CD4-positive, alpha-beta memory T cell (primary cell): ENCODE measurements around the gene TUBB6. TPM values are rescaled to one million over a fixed set of nuclear protein-coding genes. Genes with fewer than 3 reads are reported as not detected.

Source experiments
- CTCF ChIA-PET: fragments of 350-600 bp; sonication (Branson Sonifier 250); formaldehyde crosslinking; loops from one replicate; lab custom pipeline; 2021; ENCODE audit warnings: inconsistent platforms; ENCODE audit not compliant: partially characterized antibody; lab: Charles Lee
- POLR2A ChIA-PET: fragments of 350-600 bp; sonication (Branson Sonifier 250); formaldehyde crosslinking; loops from one replicate; lab custom pipeline; 2021; ENCODE audit not compliant: partially characterized antibody; lab: Charles Lee
- DNase-seq, 5 donors: peaks; one replicate each; pipeline versions ENCODE4 v3.0.0 to v3.0.0-alpha.2; 2020 to 2022; ENCODE audit warnings: mixed read lengths in 1 of 5
- H3K27ac ChIP-seq: one replicate; pipeline ENCODE4 v1.7.0; 2013; ENCODE audit warnings: low read depth, low read length
- H3K27me3 ChIP-seq: 2 replicates; pipeline ENCODE4 v1.7.0; 2013; ENCODE audit warnings: mild to moderate bottlenecking, low read length, moderate library complexity; ENCODE audit not compliant: insufficient read depth
- H3K36me3 ChIP-seq: 2 replicates; pipeline ENCODE4 v1.7.0; 2013; ENCODE audit warnings: mild to moderate bottlenecking, low read length, moderate library complexity; ENCODE audit not compliant: insufficient read depth
- H3K4me1 ChIP-seq: 2 replicates; pipeline ENCODE4 v1.7.0; 2013; ENCODE audit warnings: mild to moderate bottlenecking, low read length, moderate library complexity; ENCODE audit not compliant: insufficient read depth
- H3K4me3 ChIP-seq, 2 donors: one replicate each; pipeline ENCODE4 v1.7.0; 2013; ENCODE audit warnings: low read length in 2 of 2, mild to moderate bottlenecking in 1 of 2
- H3K9me3 ChIP-seq, 2 donors: one replicate each; pipeline ENCODE4 v1.7.0; 2013; ENCODE audit warnings: low read length in 2 of 2, control low read depth in 1 of 2; ENCODE audit not compliant: control insufficient read depth in 1 of 2
- H3K27ac Mint-ChIP-seq, 7 donors: one replicate each; pipeline ENCODE4 v1.8.0; 2020 to 2021; ENCODE audit warnings: mixed read lengths in 7 of 7, mild to moderate bottlenecking in 6 of 7, inconsistent platforms in 3 of 7, moderate library complexity in 3 of 7
- H3K27me3 Mint-ChIP-seq, 2 donors: one replicate each; pipeline ENCODE4 v1.8.0; 2020 to 2021; ENCODE audit warnings: mixed read lengths in 2 of 2
- H3K36me3 Mint-ChIP-seq, 2 donors: one replicate each; pipeline ENCODE4 v1.8.0; 2020 to 2021; ENCODE audit warnings: mixed read lengths in 2 of 2, inconsistent platforms in 1 of 2, mild to moderate bottlenecking in 1 of 2
- H3K4me1 Mint-ChIP-seq, 4 donors: one replicate each; pipeline ENCODE4 v1.8.0; 2020 to 2021; ENCODE audit warnings: mixed read lengths in 4 of 4, mild to moderate bottlenecking in 1 of 4
- H3K4me3 Mint-ChIP-seq, 8 donors: one replicate each; pipeline ENCODE4 v1.8.0; 2020 to 2021; ENCODE audit warnings: mixed read lengths in 8 of 8, mild to moderate bottlenecking in 7 of 8, moderate library complexity in 6 of 8, inconsistent platforms in 3 of 8
- H3K9me3 Mint-ChIP-seq, 8 donors: one replicate each; pipeline ENCODE4 v1.8.0; 2020 to 2021; ENCODE audit warnings: mixed read lengths in 8 of 8, mild to moderate bottlenecking in 5 of 8, inconsistent platforms in 3 of 8, moderate library complexity in 1 of 8
- intact Hi-C: fragments of 100-400 bp; cut with micrococcal nuclease; formaldehyde crosslinking; loops from one replicate; pipeline ENCODE4 v1.15.1; 2023
- polyA plus RNA-seq, 2 donors: library from polyadenylated mRNA; unstranded; fragments of 300-500 nt; fragmentation: Illumina TruSeq; gene quantifications; one replicate each; pipeline ENCODE4 v1.2.3, GENCODE V29; 2021
- total RNA-seq, 2 experiments: library from RNA; stranded (reverse); gene quantifications; one replicate each; pipeline ENCODE4 v1.2.3, GENCODE V29; 2021

The TUBB6 gene
- total and polyA plus RNA-seq, 4 experiments from 2014 or later: 0.96 to 3.2 (median 1.6) TPM

GRCh38 chr18:12309683-12310198, 1.7 kb downstream of the TUBB6 start:
- H3K27me3 Mint-ChIP-seq: peaks cover 28 to 31% of the 10 kb centered on the region in 2 donors
- POLR2A ChIA-PET: no interaction called here
- Histone ChIP-seq H3K9me3 (peaks cover 0 to 4% of the 10 kb centered on the region in 2 donors), H3K4me3 (no peak overlapping the region), H3K36me3 (no peaks in the 10 kb centered on the region), H3K27ac (no peak overlapping the region), H3K4me1 (peaks cover 9% of the 10 kb centered on the region), H3K27me3 (peaks cover 9% of the 10 kb centered on the region)
- DNase-seq: no peak
- H3K36me3 Mint-ChIP-seq: peaks cover 0 to 4% of the 10 kb centered on the region in 2 donors
- peaks cover 2 to 30% (median 18%) of the 10 kb centered on the region in 8 donors for H3K9me3 Mint-ChIP-seq
- peak overlapping the region in 2 of 8 donors; percentile 38 to 65 for H3K4me3 Mint-ChIP-seq
- intact Hi-C loops: no loop called here
- H3K27ac Mint-ChIP-seq: no peak overlapping the region
- H3K4me1 Mint-ChIP-seq: peaks cover 3 to 17% (median 10%) of the 10 kb centered on the region in 4 donors
- CTCF ChIA-PET: interaction anchor here (1.9 kb wide), 1 partner anchor 18 kb away, joined by 4 read pairs; no protein-coding TSS in a partner anchor

- intact Hi-C loops: no loop called here
- Histone ChIP-seq H3K27ac (no peak overlapping the region), H3K27me3 (peaks cover 7% of the 10 kb centered on the region), H3K4me1 (peaks cover 9% of the 10 kb centered on the region), H3K4me3 (no peak overlapping the region), H3K9me3 (peaks cover 0 to 4% of the 10 kb centered on the region in 2 donors), H3K36me3 (no peaks in the 10 kb centered on the region)
- Mint-ChIP-seq H3K4me1 (peaks cover 3 to 17% (median 10%) of the 10 kb centered on the region in 4 donors), H3K27me3 (peaks cover 24 to 25% of the 10 kb centered on the region in 2 donors), H3K4me3 (peak overlapping the region in 1 of 8 donors; percentile 46), H3K9me3 (peaks cover 2 to 30% (median 18%) of the 10 kb centered on the region in 8 donors), H3K27ac (no peak overlapping the region), H3K36me3 (peaks cover 0 to 4% of the 10 kb centered on the region in 2 donors)
- CTCF ChIA-PET: interaction anchor here (1.9 kb wide), 1 partner anchor 17 kb away, joined by 4 read pairs; no protein-coding TSS in a partner anchor
- DNase-seq: no peak
- POLR2A ChIA-PET: no interaction called here
These were observed 2.7 kb downstream of the TUBB6 start for GRCh38 chr18:12310762-12311161.

GRCh38 chr18:12312976-12313375, 4.9 kb downstream of the TUBB6 start:
- Histone ChIP-seq H3K4me3 (no peak overlapping the region), H3K27me3 (no peaks in the 10 kb centered on the region), H3K4me1 (no peaks in the 10 kb centered on the region), H3K36me3 (no peaks in the 10 kb centered on the region), H3K9me3 (peaks cover 0 to 4% of the 10 kb centered on the region in 2 donors), H3K27ac (no peak overlapping the region)
- ChIA-PET CTCF (interaction anchor here (3.6 kb wide), 1 partner anchor 15 kb away, joined by 16 read pairs; no protein-coding TSS in a partner anchor), POLR2A (interaction anchor here (1.1 kb wide), 1 partner anchor 95 kb away, joined by 3 read pairs; the partner anchor contains the start of gene PRELID3A)
- no peak overlapping the region for H3K4me3 Mint-ChIP-seq
- peaks cover 0 to 4% of the 10 kb centered on the region in 2 donors for H3K36me3 Mint-ChIP-seq
- peaks cover 7 to 13% of the 10 kb centered on the region in 2 donors for H3K27me3 Mint-ChIP-seq
- intact Hi-C loops: no loop called here
- H3K9me3 Mint-ChIP-seq: peaks cover 2 to 30% (median 17%) of the 10 kb centered on the region in 8 donors
- H3K27ac Mint-ChIP-seq: no peak overlapping the region
- no peak for DNase-seq
- peaks cover 0 to 5% (median 0%) of the 10 kb centered on the region in 4 donors for H3K4me1 Mint-ChIP-seq

- intact Hi-C loops: no loop called here
- Mint-ChIP-seq H3K9me3 (peaks cover 2 to 30% (median 17%) of the 10 kb centered on the region in 8 donors), H3K36me3 (peaks cover 0 to 4% of the 10 kb centered on the region in 2 donors), H3K4me1 (peaks cover 0 to 5% (median 0%) of the 10 kb centered on the region in 4 donors), H3K27ac (no peak overlapping the region), H3K27me3 (peaks cover 7 to 13% of the 10 kb centered on the region in 2 donors), H3K4me3 (no peak overlapping the region)
- H3K27me3 ChIP-seq: no peaks in the 10 kb centered on the region
- H3K4me1 ChIP-seq: no peaks in the 10 kb centered on the region
- H3K9me3 ChIP-seq: peaks cover 0 to 4% of the 10 kb centered on the region in 2 donors
- POLR2A ChIA-PET: interaction anchor here (1.1 kb wide), 1 partner anchor 95 kb away, joined by 3 read pairs; the partner anchor contains the start of gene PRELID3A
- no peak for DNase-seq
- no peaks in the 10 kb centered on the region for H3K36me3 ChIP-seq
- H3K27ac ChIP-seq: no peak overlapping the region
- CTCF ChIA-PET: interaction anchor here (3.6 kb wide), 1 partner anchor 14 kb away, joined by 16 read pairs; no protein-coding TSS in a partner anchor
- H3K4me3 ChIP-seq: no peak overlapping the region
These were observed 5.6 kb downstream of the TUBB6 start for GRCh38 chr18:12313530-12314245.

GRCh38 chr18:12314591-12315305, 6.7 kb downstream of the TUBB6 start:
- peaks cover 0 to under 1% (median 0%) of the 10 kb centered on the region in 4 donors for H3K4me1 Mint-ChIP-seq

GRCh38 chr18:12315490-12315889, 7.4 kb downstream of the TUBB6 start:
- no peak for DNase-seq
- CTCF ChIA-PET: interaction anchor here (3.6 kb wide), 1 partner anchor 13 kb away, joined by 16 read pairs; no protein-coding TSS in a partner anchor
- peaks cover 0 to 1% of the 10 kb centered on the region in 2 donors for H3K36me3 Mint-ChIP-seq

More at GRCh38 chr18:12314591-12315305, 6.7 kb downstream of the TUBB6 start:
- ChIA-PET CTCF (interaction anchor here (3.6 kb wide), 1 partner anchor 13 kb away, joined by 16 read pairs; no protein-coding TSS in a partner anchor), POLR2A (interaction anchor here (0.5 kb wide), 1 partner anchor 62 kb away, joined by 3 read pairs; the partner anchor contains the start of gene AFG3L2)
- intact Hi-C loops: no loop called here
- H3K36me3 ChIP-seq: no peaks in the 10 kb centered on the region
- H3K27me3 ChIP-seq: no peaks in the 10 kb centered on the region
- no peak overlapping the region for H3K4me3 ChIP-seq
- H3K9me3 ChIP-seq: peaks cover 0 to 4% of the 10 kb centered on the region in 2 donors
- peaks cover 2 to 27% (median 17%) of the 10 kb centered on the region in 8 donors for H3K9me3 Mint-ChIP-seq
- no peak overlapping the region for H3K4me3 Mint-ChIP-seq
- DNase-seq: no peak
- no peak overlapping the region for H3K27ac ChIP-seq
- peaks cover 3 to 6% of the 10 kb centered on the region in 2 donors for H3K27me3 Mint-ChIP-seq
- no peak overlapping the region for H3K27ac Mint-ChIP-seq
- peaks cover 0 to 1% of the 10 kb centered on the region in 2 donors for H3K36me3 Mint-ChIP-seq
- no peaks in the 10 kb centered on the region for H3K4me1 ChIP-seq

More at GRCh38 chr18:12315490-12315889, 7.4 kb downstream of the TUBB6 start:
- peaks cover 2 to 25% (median 17%) of the 10 kb centered on the region in 8 donors for H3K9me3 Mint-ChIP-seq
- Histone ChIP-seq H3K4me3 (no peak overlapping the region), H3K4me1 (no peaks in the 10 kb centered on the region), H3K36me3 (no peaks in the 10 kb centered on the region), H3K27me3 (no peaks in the 10 kb centered on the region), H3K9me3 (peaks cover 0 to 4% of the 10 kb centered on the region in 2 donors), H3K27ac (no peak overlapping the region)
- no peaks in the 10 kb centered on the region for H3K4me1 Mint-ChIP-seq
- peaks cover 2 to 4% of the 10 kb centered on the region in 2 donors for H3K27me3 Mint-ChIP-seq
- POLR2A ChIA-PET: no interaction called here
- intact Hi-C loops: no loop called here
- no peak overlapping the region for H3K27ac Mint-ChIP-seq
- no peak overlapping the region for H3K4me3 Mint-ChIP-seq
